Islet precursor cell (in vitro differentiated cells): ENCODE results near the gene ROR2.

Experiments
- DNase-seq: peaks from one replicate; pipeline ENCODE4 v3.0.0-alpha.2; 2018

Gene ROR2

GRCh38 chr9:91603932-91604331 lies 346.1 kb downstream of the ROR2 start:
- no peak for DNase-seq

- DNase-seq: no peak
Observed at GRCh38 chr9:91599564-91599963, 350.5 kb downstream of the ROR2 start.

DNA sequence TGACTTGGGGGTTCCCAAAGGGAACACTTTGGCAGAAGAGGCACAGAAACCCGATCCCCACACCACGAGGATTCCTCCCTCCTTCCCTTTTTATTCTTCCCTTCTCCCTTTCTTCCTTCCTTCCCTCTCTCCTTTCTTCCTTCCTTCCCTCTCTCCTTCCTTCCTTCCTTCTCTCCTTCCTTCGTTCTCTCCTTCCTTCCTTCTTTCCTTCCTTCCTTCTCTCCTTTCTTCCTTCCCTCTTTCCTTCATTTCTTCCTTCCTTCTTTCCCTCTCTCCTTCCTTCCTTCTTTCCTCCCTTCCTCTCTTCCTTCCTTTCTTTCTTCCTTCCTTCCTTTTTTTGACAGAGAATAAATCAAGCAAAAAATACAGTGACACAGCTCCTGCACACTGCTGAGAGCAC lies 358.4 kb downstream of the ROR2 start:
- DNase-seq: no peak

GRCh38 chr9:91589101-91589553 lies 360.9 kb downstream of the ROR2 start:
- no peak for DNase-seq

DNA sequence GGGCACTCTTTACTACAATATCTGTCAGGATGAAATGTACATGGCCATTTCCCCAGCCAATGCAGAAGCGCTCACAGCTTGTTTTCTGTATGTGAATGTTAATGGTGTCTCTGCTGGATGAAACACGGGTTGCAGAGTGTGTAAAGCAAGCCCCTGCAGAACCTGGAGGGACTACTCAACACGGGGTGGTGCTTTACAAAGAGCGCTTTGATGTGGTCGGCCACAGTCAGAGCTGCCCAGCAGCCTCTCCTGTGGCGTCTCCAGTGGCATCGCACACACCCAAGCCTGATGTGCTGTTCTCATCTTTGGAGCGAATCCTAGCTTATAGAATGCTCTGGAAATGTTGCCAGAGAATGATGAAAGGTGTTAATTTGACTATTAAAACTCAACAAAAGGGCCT lies 363.7 kb downstream of the ROR2 start:
- DNase-seq: no peak

- DNase-seq: no peak
Observed at GRCh38 chr9:91583966-91584365, 366.1 kb downstream of the ROR2 start.

- DNase-seq: no peak
Observed at GRCh38 chr9:91583161-91583875, 366.7 kb downstream of the ROR2 start.

- no peak for DNase-seq
Observed at GRCh38 chr9:91582181-91582580, 367.8 kb downstream of the ROR2 start.

DNA sequence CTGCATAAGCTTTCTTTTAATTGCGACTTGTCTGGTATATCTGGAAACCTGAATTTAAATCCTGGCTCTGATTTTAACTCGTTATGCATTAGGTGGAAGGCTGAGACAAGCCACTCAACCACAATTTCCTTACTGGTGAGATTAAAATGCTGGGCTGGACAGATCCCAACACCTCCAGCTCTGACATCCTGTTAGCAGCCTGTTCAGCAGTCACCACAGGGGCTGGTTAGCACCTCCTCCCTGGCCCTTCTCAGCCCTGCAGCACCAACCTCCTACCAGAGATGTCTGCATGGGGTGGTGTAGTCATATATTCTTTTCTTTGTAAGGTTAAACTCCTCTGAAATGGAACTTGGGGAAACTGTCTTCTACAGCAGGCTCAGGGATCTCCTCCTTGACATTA lies 369.9 kb downstream of the ROR2 start:
- peak; percentile 69 for DNase-seq

DNA sequence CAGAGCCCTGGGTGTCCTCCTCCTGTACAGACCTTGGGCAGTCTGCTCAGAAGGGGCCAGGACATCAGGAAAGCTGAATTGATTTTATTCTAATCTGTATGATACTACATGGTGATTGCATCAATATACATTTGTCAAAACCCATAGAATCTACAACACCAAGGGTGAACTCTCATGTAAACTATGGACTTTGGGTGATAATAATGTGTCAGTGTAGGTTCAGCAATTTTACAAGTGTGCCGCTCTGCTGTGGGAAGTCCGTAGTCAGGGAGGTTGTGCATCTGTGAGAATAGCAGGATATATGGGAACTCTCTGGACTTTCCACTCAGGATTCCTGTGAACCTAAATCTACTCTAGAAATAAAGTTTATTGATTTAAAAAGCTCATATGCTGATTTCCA lies 371.1 kb downstream of the ROR2 start:
- no peak for DNase-seq

DNA sequence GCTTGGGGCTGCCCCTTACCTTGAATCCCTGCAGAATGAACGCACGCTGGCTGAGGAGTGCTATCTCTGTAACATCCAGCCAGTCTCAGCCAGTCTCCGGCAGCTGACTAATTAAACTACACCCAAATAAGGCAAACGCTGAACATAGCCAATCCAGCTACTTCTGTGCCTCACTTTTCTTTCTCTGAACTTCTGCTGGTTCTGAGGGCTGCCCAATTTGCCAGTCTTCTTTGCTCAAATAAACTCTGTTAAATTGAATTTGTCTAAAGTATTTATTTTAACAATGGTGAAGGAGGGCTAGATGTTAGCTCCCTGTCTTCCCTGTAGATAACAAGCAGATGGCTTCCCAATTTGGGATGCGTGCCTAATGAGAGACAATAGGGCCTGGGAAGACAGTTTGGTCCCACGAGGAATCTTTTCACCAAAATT lies 372.4 kb downstream of the ROR2 start:
- DNase-seq: no peak

DNA sequence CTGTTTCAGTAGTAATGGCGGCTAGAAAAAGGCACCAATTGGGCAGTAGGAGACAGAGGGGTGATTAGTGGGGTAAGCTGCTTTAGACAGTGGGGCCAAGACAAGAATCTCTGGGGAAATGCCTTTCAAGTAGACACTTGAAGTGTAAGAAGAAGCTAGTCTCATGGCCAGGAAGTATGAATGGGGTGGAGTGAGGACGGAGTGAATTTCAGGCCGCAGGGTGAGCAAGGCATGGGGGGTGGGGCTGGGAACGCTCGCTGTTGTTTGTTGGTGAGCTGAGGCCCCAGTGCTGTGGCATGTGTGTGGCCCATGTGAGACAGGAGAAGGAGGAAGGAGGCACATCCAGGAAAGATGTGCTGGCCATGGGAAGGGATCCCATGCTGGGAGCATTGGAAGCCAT lies 377.2 kb downstream of the ROR2 start:
- no peak for DNase-seq

- DNase-seq: no peak
Observed at GRCh38 chr9:91572044-91572443, 378.0 kb downstream of the ROR2 start.

DNA sequence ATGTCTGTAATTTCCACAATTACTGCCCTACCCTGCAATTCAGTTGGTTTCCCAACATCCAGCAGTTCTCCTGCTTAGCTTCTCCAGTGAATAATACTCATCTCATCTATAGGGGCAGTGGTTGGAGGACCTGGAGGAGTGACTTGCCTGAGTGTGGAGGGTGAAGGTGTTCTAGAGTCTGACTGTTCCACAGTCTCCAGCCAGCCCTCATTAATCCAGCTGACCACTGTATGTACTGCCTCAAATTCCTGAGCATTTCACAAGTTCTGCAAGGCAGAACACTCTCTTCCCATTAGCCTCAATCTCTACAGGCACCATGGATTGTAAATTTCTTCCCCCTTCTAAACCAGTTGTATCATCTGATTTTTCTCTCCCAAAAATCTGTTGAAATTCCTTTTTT lies 379.0 kb downstream of the ROR2 start:
- DNase-seq: no peak

DNA sequence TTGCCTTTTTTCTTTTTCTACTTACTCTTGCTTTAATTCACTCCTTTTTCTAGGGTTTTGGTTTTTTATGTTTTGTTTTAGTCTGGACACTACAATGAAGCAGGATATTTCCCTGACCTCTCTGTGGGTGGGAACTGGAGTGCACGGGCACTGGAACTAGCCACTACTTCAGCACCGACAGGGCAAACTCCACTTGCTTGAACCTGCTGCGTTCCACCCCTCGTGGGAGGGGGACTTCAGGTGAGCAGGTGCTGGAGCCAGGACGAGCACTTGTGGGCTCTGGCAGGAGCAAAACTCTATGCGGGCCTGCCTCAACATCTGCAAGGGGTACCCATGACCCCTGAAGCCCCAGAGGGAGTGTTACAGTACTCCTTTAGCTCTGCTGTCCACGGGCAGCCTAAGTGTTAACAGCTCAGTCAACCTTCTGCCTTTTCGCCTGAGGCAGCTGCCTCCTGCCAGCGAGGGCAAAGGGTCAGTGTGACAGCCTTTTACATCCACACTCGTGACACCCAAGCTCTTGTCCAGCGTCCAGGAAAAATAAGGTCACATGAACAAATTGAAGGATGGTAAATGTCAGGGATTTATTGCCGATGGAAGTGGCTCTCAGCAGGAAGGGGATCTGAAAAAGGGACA lies 382.3 kb downstream of the ROR2 start:
- DNase-seq: no peak

DNA sequence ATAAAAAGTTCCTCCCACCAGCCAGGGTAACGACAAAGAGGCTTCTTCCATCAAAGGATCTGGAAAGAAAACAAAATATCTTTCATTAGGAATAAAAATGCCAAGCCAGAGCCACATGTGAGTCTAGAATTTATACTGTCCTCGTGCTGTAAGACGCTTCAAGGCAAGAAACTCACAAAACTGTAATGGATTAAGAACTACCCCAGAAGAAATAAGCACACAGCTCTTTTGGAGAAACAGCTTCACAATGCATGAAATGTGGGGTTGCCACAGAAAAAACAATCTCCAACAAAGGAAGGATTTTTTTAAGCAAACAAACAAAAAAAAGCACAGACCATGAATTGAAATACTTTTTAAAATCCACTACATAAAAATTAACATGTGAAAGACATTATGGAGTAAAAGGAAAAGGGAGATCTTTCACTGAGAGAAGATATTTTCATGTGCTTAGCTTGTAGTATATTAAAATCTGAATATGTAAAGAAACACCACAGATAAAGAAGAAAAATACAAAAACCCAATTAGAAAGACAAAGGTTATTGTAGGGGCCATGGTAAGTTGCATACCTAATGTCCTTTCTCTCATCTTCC lies 385.9 kb downstream of the ROR2 start:
- no peak for DNase-seq

- DNase-seq: no peak
Observed at GRCh38 chr9:91562416-91562815, 387.6 kb downstream of the ROR2 start.

- no peak for DNase-seq
Observed at GRCh38 chr9:91560301-91560700, 389.7 kb downstream of the ROR2 start.

- no peak for DNase-seq
Observed at GRCh38 chr9:91558879-91559278, 391.1 kb downstream of the ROR2 start.

GRCh38 chr9:91558395-91558794 lies 391.6 kb downstream of the ROR2 start:
- DNase-seq: no peak

DNA sequence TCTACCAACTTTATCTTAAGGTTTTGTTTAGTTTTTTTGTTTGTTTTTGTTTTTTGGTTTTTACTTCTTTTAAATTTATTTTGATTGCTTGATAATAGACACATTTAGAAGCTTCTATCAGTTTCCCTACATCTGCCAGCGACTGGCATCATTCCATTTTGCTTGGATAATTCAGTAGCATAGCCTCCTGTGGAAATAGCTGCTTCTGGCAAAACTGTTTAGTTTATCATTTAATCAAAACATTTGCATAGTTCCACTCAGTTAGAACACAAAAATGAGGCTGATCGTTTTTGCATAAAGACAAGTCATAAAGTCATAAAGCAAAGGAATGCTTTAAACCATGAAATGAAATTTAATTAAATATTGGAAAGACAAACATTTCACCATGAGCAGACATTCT lies 392.7 kb downstream of the ROR2 start:
- no peak for DNase-seq

- DNase-seq: no peak
Observed at GRCh38 chr9:91555132-91555531, 394.9 kb downstream of the ROR2 start.

DNA sequence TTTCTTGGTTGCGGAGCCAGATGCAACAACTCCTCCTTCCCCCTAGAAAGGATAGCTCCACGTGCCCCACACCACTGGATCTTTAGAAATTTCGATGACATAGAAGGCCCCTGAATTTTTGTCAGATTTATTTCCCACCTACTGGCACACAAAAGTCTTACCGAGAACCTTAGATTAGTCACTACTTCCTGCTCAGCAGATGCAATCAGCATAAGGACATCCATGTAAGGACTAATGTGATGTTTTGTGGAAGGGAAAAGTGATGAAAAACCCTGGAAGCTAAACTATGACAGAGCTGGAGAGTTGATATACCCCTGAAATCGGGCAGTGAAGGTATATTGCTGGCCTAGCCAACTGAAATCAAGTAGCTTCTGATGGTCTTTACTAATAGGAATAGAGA lies 400.9 kb downstream of the ROR2 start:
- DNase-seq: no peak

GRCh38 chr9:91547081-91547480 lies 402.9 kb downstream of the ROR2 start:
- DNase-seq: no peak
